Stimulated activated naive CD8-positive, alpha-beta T cell treated with anti-CD3 and anti-CD28 coated beads, Interleukin-15, Interleukin-2, amounts not matched to agents 100 ng/mL and 50 ng/mL, for 24 hours (primary cell): Measurements from ENCODE around the gene RGS5.

ENCODE experiments used
- H3K27ac Mint-ChIP-seq: one replicate; pipeline ENCODE4 v1.8.0; 2021; ENCODE audit warnings: mild to moderate bottlenecking, mixed read lengths
- H3K27me3 Mint-ChIP-seq: one replicate; pipeline ENCODE4 v1.8.0; 2021; ENCODE audit warnings: mixed read lengths
- H3K36me3 Mint-ChIP-seq: one replicate; pipeline ENCODE4 v1.8.0; 2021; ENCODE audit warnings: low read depth, mixed read lengths
- H3K4me1 Mint-ChIP-seq: one replicate; pipeline ENCODE4 v1.8.0; 2021; ENCODE audit warnings: low read depth, mixed read lengths
- H3K4me3 Mint-ChIP-seq: one replicate; pipeline ENCODE4 v1.8.0; 2021; ENCODE audit warnings: mild to moderate bottlenecking, mixed read lengths
- H3K9me3 Mint-ChIP-seq: one replicate; pipeline ENCODE4 v1.8.0; 2021; ENCODE audit warnings: mixed read lengths

Gene RGS5

GRCh38 chr1:163197022-163197421 lies 5.7 kb downstream of the RGS5 start:
- peaks cover 12% of the 10 kb centered on the region for H3K27me3 Mint-ChIP-seq
- H3K36me3 Mint-ChIP-seq: no peaks in the 10 kb centered on the region
- no peak overlapping the region for H3K4me3 Mint-ChIP-seq
- H3K27ac Mint-ChIP-seq: no peak overlapping the region
- no peaks in the 10 kb centered on the region for H3K4me1 Mint-ChIP-seq
- no peaks in the 10 kb centered on the region for H3K9me3 Mint-ChIP-seq

- H3K27me3 Mint-ChIP-seq: peaks cover 12% of the 10 kb centered on the region
- H3K9me3 Mint-ChIP-seq: no peaks in the 10 kb centered on the region
- no peaks in the 10 kb centered on the region for H3K4me1 Mint-ChIP-seq
- no peaks in the 10 kb centered on the region for H3K36me3 Mint-ChIP-seq
- no peak overlapping the region for H3K4me3 Mint-ChIP-seq
- H3K27ac Mint-ChIP-seq: no peak overlapping the region
These were observed 6.3 kb downstream of the RGS5 start for GRCh38 chr1:163196449-163196787.

GRCh38 chr1:163195728-163196448 lies 6.8 kb downstream of the RGS5 start:
- peaks cover 12% of the 10 kb centered on the region for H3K27me3 Mint-ChIP-seq
- no peaks in the 10 kb centered on the region for H3K4me1 Mint-ChIP-seq
- H3K9me3 Mint-ChIP-seq: no peaks in the 10 kb centered on the region
- H3K4me3 Mint-ChIP-seq: no peak overlapping the region
- H3K27ac Mint-ChIP-seq: no peak overlapping the region
- no peaks in the 10 kb centered on the region for H3K36me3 Mint-ChIP-seq

GRCh38 chr1:163191301-163191700 lies 11.4 kb downstream of the RGS5 start:
- H3K9me3 Mint-ChIP-seq: no peaks in the 10 kb centered on the region

GRCh38 chr1:163188947-163189346 lies 13.8 kb downstream of the RGS5 start:
- Mint-ChIP-seq H3K9me3 (no peaks in the 10 kb centered on the region), H3K4me1 (no peaks in the 10 kb centered on the region), H3K27ac (no peak overlapping the region), H3K36me3 (no peaks in the 10 kb centered on the region), H3K27me3 (peaks cover 8% of the 10 kb centered on the region), H3K4me3 (no peak overlapping the region)

More at GRCh38 chr1:163191301-163191700, 11.4 kb downstream of the RGS5 start:
- H3K4me1 Mint-ChIP-seq: no peaks in the 10 kb centered on the region
- H3K4me3 Mint-ChIP-seq: no peak overlapping the region
- H3K27ac Mint-ChIP-seq: no peak overlapping the region
- peaks cover 5% of the 10 kb centered on the region for H3K27me3 Mint-ChIP-seq
- H3K36me3 Mint-ChIP-seq: no peaks in the 10 kb centered on the region

- Mint-ChIP-seq H3K9me3 (no peaks in the 10 kb centered on the region), H3K4me3 (no peak overlapping the region), H3K27ac (no peak overlapping the region), H3K36me3 (no peaks in the 10 kb centered on the region), H3K27me3 (peaks cover 11% of the 10 kb centered on the region), H3K4me1 (no peaks in the 10 kb centered on the region)
These were observed 14.9 kb downstream of the RGS5 start for GRCh38 chr1:163187849-163188248.

- no peaks in the 10 kb centered on the region for H3K36me3 Mint-ChIP-seq
- H3K4me3 Mint-ChIP-seq: no peak overlapping the region
- no peaks in the 10 kb centered on the region for H3K9me3 Mint-ChIP-seq
- H3K4me1 Mint-ChIP-seq: no peaks in the 10 kb centered on the region
- no peak overlapping the region for H3K27ac Mint-ChIP-seq
- H3K27me3 Mint-ChIP-seq: peaks cover 11% of the 10 kb centered on the region
These were observed 15.9 kb downstream of the RGS5 start for GRCh38 chr1:163186862-163187261.

GRCh38 chr1:163182330-163182949 lies 20.3 kb downstream of the RGS5 start:
- Mint-ChIP-seq H3K4me1 (no peaks in the 10 kb centered on the region), H3K36me3 (no peaks in the 10 kb centered on the region), H3K4me3 (no peak overlapping the region), H3K9me3 (no peaks in the 10 kb centered on the region), H3K27me3 (peaks cover 6% of the 10 kb centered on the region), H3K27ac (no peak overlapping the region)

- H3K4me3 Mint-ChIP-seq: no peak overlapping the region
- peaks cover 4% of the 10 kb centered on the region for H3K27me3 Mint-ChIP-seq
- H3K4me1 Mint-ChIP-seq: no peaks in the 10 kb centered on the region
- no peaks in the 10 kb centered on the region for H3K9me3 Mint-ChIP-seq
- H3K27ac Mint-ChIP-seq: no peak overlapping the region
- no peaks in the 10 kb centered on the region for H3K36me3 Mint-ChIP-seq
These were observed 24.1 kb downstream of the RGS5 start for GRCh38 chr1:163178628-163179027.

- Mint-ChIP-seq H3K9me3 (no peaks in the 10 kb centered on the region), H3K27me3 (peaks cover 4% of the 10 kb centered on the region), H3K27ac (no peak overlapping the region), H3K4me3 (no peak overlapping the region), H3K36me3 (no peaks in the 10 kb centered on the region), H3K4me1 (no peaks in the 10 kb centered on the region)
These were observed 25.9 kb downstream of the RGS5 start for GRCh38 chr1:163176797-163177196.

- H3K27me3 Mint-ChIP-seq: peaks cover 4% of the 10 kb centered on the region
These were observed 27.9 kb downstream of the RGS5 start for GRCh38 chr1:163174524-163175437.

GRCh38 chr1:163173121-163173520 lies 29.6 kb downstream of the RGS5 start:
- Mint-ChIP-seq H3K36me3 (no peaks in the 10 kb centered on the region), H3K9me3 (no peaks in the 10 kb centered on the region), H3K4me1 (no peaks in the 10 kb centered on the region), H3K4me3 (no peak overlapping the region), H3K27ac (no peak overlapping the region), H3K27me3 (peaks cover 4% of the 10 kb centered on the region)

More at GRCh38 chr1:163174524-163175437, 27.9 kb downstream of the RGS5 start:
- no peak overlapping the region for H3K27ac Mint-ChIP-seq
- no peaks in the 10 kb centered on the region for H3K36me3 Mint-ChIP-seq
- no peaks in the 10 kb centered on the region for H3K9me3 Mint-ChIP-seq
- no peaks in the 10 kb centered on the region for H3K4me1 Mint-ChIP-seq
- no peak overlapping the region for H3K4me3 Mint-ChIP-seq

- H3K4me1 Mint-ChIP-seq: no peaks in the 10 kb centered on the region
- H3K9me3 Mint-ChIP-seq: no peaks in the 10 kb centered on the region
- H3K4me3 Mint-ChIP-seq: no peak overlapping the region
- H3K27ac Mint-ChIP-seq: no peak overlapping the region
- H3K27me3 Mint-ChIP-seq: peaks cover 4% of the 10 kb centered on the region
- no peaks in the 10 kb centered on the region for H3K36me3 Mint-ChIP-seq
These were observed 30.1 kb downstream of the RGS5 start for GRCh38 chr1:163172596-163172995.

GRCh38 chr1:163171826-163172225 lies 30.9 kb downstream of the RGS5 start:
- Mint-ChIP-seq H3K36me3 (no peaks in the 10 kb centered on the region), H3K4me1 (no peaks in the 10 kb centered on the region), H3K27ac (no peak overlapping the region), H3K27me3 (peaks cover 4% of the 10 kb centered on the region), H3K9me3 (no peaks in the 10 kb centered on the region), H3K4me3 (no peak overlapping the region)
